GM21528 (cell line): Measurements from ENCODE around the gene CEP20.

Source experiments
- ATAC-seq: cut with Tn5 transposase; IDR thresholded peaks from one replicate; pipeline ENCODE4 v1.9.1; 2021; ENCODE audit warnings: mild to moderate bottlenecking, moderate library complexity; ENCODE audit not compliant: unreplicated experiment, low FRiP score

CEP20 gene

DNA sequence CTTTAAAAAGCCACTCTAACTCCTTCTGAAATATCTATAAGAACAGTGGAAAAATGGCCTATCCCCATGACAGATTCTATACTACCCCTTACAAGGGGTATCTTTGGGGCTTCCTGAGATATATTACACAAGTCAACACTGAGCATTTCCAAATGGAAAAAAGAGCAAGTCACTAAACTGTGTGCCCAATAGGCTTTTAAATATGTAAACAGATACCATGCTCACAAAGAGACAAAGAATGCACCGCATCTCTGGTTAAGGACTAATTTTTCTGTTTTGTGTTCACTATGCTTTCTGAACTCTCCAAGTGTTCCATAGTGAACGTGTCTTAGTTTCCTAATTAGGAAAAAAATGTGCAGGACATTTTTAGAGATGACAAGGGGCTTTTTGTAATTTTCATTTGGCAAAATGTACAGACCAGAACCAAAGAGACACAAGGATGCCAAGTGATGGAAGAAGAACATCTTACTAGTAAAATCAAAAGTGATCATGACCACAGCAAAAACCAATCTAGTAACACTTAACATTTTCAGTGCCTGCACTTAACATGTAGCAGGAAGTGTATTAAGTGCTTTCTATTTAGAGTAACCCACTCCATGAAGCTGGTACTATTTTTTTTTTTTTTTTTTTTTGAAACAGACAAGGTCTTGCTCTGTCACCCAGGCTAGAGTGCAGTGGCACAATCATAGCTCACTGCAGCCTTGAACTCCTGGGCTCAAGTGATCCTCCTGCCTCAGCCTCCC lies 53.1 kb downstream of the CEP20 start:
- no peak for ATAC-seq

DNA sequence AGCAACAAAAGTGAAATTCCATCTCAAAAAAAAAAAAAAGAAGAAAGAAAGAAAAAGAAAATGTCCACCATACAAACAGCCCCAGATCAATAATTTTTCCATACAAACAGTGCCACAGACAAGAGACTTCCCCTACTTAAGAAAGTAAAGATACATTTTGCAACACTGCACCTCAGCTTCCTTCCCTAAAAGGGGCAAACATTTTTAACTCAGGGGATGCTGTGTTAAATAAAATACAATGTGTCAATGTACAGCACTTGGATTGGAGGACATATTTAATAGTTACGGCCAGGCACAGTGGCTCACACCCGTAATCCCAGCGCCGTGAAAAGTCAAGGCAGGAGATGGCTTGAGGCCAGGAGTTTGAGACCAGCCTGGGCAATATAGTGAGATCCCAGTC lies 53.9 kb downstream of the CEP20 start:
- no peak for ATAC-seq

DNA sequence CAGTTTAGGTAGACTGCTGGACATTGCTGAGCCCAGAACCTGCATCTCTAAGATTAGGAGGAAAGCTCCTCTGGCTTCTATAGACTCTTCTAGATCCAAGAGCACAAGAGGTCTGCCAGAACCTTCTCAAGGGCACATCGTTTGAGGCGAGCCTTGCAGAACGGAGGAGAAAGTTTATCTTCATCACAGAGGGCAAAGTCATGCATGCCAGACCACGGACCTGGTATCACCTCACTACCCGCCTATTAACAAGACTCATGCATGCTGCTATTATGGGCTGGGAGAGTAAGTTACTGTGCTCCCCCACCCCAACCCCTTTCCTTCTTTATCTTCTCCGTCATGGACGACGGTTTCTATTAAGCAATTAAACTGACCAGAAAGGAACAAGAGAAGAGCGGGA lies 54.9 kb downstream of the CEP20 start:
- no peak for ATAC-seq

DNA sequence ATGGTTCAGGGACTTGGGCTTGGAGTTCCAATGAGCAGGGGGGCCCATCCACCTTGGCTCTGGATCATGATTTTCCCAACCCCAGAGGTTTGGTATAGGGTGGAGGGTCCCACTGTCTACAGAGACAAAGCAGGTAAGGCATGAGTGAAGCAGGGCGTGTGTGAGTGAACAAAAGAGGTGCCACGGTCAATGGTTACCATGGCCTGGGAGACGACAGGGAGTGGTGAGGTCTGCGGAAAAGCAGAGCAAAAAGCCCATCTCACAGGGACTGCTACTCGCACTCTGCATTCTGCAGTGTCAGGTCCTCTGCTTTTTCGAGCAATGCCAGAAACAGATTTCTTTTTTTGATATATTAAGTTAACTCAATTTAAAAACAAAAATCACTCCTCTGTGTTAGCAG lies 56.2 kb downstream of the CEP20 start:
- ATAC-seq = no peak

DNA sequence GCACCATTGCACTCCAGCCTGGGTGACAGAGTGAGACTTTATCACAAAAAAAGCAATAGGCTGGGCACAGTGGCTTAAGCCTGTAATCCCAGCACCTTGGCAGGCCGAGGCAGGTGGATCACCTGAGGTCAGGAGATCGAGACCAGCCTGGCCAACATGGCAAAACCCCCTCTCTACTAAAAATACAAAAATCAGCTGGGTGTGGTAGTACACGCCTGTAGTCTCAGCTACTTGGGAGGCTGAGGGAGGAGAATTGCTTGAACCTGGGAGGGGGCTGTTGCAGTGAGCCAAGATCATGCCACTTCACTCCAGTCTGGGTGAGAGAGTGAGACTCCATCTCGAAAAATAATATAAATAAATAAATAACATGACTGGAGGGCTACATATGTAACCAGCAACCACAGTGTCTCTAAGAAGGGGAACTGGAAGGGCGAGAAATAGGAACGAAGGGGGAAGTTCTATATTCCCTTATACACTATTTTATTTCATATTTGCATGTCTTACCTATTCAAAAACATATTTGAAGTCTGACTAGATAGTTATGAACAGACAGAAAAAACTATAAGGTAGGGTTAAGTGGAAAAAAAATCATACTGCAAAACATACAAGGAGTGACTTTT lies 57.5 kb downstream of the CEP20 start:
- no peak for ATAC-seq

DNA sequence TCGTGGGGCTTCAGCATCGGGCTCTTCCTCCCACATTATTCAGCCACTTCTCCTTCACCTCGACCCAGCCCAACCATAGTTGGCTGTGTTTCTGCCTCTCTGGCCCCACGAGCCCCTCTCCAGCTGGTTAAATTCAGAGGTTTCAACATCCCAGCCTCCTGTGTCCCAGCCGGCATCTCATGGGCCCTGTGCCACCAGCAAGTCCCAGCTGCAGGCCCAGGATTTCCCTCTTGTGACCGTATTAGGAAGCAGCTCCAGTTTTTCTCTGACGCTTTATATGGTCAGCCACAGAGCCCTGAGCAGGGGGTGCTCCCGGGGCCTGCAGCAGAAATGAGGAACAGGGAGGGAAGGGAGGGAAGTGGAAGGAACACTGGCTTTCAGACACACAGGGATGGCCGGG lies 58.9 kb downstream of the CEP20 start:
- ATAC-seq = no peak

DNA sequence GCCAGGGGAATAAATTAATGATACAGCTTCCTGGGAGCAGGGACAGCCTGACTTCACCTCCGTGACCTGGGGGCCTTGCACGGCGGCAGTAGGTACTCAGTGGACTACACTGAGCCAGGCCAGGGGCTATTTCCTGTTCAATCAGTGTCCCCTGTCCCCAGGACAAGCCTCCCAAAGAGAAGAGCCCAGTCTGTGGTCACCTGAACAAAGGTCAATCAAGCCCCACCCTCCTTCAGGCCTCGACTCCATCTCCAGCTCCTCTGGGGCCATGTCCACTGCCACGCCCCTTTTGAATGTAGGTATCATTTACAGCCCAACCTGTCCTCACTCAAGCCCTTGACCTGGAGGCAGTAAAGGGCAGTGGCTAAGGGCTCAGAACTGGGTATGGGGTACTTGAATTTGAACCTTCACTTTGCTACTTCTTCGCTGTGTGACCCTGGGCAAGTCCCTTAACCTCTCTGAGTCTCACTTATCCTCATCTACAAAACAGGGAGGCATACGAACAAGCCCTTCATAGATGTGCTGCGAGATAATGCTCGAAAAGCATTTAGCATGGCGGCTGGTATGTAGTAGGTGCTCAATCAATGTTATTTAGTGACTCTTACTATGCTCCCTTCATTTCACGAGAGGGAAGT lies 60.6 kb downstream of the CEP20 start:
- no peak for ATAC-seq

DNA sequence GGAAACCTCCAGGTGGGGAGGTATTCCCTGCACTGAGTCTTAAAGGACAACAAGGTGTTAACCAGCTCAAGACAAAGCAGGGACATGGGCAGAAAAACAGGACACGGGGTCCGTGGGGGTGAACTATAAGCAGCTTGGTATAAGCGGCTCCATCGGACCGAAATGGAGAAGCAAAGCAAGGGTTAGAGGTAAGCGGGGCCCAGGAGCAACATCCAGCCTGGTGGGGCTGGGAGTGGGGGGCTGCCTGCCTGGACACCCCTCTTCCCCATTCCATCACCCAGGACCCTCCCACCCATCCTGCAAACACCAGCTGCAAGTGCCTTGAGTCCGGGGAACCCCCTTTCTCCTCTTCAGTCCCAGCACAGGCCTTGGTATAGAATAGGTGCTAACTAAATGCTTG lies 61.1 kb downstream of the CEP20 start:
- ATAC-seq = no peak

DNA sequence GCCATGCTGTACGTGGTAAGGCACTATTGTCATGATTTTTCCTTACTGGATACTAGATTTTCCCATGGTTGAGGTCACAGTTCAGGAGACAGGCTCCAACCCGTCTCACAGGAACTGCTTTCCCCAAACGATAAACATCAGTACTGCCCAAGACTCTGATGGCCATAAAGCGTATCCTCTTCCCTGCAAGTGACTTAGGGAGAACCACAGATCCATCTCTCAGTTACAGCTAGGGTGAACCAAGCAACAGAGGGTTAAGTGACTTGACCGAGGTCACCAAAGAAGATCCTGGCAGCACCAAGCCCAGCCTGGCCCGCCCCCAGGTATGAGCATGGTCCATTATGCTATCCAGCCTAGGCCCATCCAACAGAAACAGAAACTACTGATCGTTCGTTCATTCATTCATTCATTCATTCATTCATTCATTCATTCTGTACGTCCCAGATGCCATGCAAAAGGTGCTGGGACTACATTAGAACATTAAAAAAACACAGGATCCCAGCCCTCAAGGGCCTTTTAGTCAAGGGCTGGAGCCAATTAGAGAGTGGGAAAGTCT lies 62.6 kb downstream of the CEP20 start:
- no peak for ATAC-seq

DNA sequence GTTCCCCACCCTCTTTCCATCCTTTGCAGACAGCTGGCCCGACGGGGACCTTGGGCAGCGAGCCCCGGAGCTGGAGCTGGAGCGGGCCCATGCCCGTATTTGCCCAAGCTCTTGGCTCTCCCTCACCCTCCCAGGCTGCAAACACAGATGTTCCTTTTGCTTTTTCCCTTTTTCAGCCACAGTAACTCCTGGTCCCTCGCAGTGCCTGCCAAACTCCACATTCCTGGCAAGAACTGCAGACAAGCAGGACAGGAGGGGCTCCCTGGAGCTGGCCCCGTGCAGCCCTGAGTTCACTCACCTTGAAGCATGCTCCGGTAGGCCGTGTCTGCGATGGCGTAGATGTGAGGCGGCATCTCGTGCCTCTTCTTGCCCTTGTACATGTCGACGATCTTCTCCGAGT lies 65.4 kb downstream of the CEP20 start:
- ATAC-seq = no peak

DNA sequence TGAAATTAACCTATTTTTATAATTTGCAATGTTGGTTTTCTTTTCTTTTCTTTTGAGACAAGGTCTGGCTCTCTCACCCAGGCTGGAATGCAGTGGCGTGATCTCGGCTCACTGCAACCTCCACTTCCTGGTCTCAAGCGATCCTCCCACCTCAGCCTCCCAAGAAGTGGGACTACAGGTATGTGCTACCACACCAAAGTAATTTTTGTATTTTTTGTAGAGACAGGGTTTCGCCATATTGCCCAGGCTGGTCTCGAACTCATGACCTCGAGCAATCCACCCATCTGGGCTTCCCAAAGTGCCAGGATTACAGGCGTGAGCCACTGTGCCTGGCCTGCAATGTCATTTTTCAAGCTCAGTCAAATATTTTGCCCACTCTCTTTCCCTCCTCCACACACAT lies 67.6 kb downstream of the CEP20 start:
- no peak for ATAC-seq

DNA sequence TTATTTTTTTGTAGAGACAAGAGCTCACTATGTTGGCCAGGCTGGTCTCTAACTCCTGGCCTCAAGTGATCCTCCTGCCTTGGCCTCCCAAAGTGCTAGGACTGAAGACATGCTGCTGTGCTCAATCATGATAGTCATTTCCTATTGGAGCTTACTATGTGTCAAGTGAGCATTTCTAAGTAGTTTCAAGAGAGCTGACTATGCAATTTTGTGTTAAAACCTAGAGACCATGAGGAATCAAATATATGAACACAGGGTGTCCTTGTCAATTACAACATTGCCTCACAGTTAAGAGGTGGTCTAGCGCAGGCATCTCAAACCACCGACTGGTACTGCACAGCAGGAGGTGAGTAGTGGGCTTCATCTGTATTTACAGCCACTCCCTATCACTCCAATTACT lies 69.4 kb downstream of the CEP20 start:
- ATAC-seq = no peak

DNA sequence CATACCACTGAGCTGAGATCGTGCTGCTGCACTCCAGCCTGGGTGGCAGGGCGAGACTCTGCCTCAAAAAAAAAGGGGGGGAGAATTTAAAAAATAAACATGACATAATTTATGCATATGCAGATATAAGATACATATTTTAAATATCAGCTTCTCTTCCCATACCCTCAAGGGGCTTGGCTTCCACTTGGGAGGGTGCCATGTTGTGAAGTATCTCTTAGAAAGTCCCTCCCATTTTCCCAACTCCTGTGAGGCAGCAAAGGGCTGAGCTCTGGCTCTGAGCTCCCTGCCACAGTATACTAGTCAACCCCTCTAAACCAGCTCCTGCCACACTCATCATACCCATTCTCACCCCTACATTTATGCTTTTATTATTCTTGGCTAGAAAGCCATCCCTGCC lies 71.0 kb downstream of the CEP20 start:
- ATAC-seq = no peak

DNA sequence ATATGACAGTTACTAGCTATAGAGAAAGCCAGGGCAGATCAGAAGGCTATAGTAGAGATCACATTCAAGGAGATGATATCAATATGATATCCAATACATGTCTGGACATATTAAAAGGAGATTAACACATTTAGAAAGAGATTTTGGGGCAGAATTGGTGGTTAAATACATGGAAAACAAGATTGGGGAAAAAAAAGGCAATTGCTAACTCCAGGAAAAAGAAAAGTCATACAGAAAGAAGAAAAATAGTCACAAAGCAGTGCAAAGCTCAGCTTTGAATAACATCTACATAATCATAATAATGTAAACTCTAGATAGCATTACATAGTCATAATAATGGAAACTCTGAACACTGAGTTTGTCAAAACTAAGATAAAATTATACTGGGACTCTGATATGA lies 72.2 kb downstream of the CEP20 start:
- no peak for ATAC-seq
